Calu3 (cell line): ENCODE measurements around the gene REN. TPM values are rescaled to one million over a fixed set of nuclear protein-coding genes. Genes with fewer than 3 reads are reported as not detected.

Experiments
- BruUV-seq: library from RNA; stranded (reverse); fragments of 400-500 nt; replicated peaks from 2 replicates; lab custom pipeline; 2021; lab: Mats Ljungman, UMichigan
- CTCF ChIA-PET: fragments of 300-600 bp; sonication (Branson Sonifier 250); formaldehyde crosslinking; loops from one replicate; lab custom pipeline; 2022; ENCODE audit warnings: antibody characterized with exemption; lab: Charles Lee
- DNase-seq: peaks from one replicate; pipeline ENCODE4 v3.0.0; 2022
- H3K27ac Mint-ChIP-seq: one replicate; pipeline ENCODE4 v1.8.0; 2022; ENCODE audit warnings: mixed read lengths; ENCODE audit not compliant: unreplicated experiment
- H3K27me3 Mint-ChIP-seq: one replicate; pipeline ENCODE4 v1.8.0; 2022; ENCODE audit warnings: mixed read lengths; ENCODE audit not compliant: unreplicated experiment
- H3K36me3 Mint-ChIP-seq: one replicate; pipeline ENCODE4 v1.8.0; 2022; ENCODE audit warnings: mild to moderate bottlenecking, moderate library complexity, mixed read lengths; ENCODE audit not compliant: insufficient read depth, unreplicated experiment
- H3K4me1 Mint-ChIP-seq: one replicate; pipeline ENCODE4 v1.8.0; 2022; ENCODE audit warnings: mild to moderate bottlenecking, low read depth, mixed read lengths; ENCODE audit not compliant: unreplicated experiment
- H3K4me3 Mint-ChIP-seq: one replicate; pipeline ENCODE4 v1.8.0; 2022; ENCODE audit warnings: mild to moderate bottlenecking, low read depth, moderate library complexity, mixed read lengths; ENCODE audit not compliant: unreplicated experiment
- H3K9me3 Mint-ChIP-seq: one replicate; pipeline ENCODE4 v1.8.0; 2022; ENCODE audit warnings: low read depth, mixed read lengths; ENCODE audit not compliant: unreplicated experiment
- CTCF ChIP-seq: fragments of 200-600 bp; IDR thresholded peaks from one replicate; pipeline ENCODE4 v1.8.0; 2022; ENCODE audit warnings: antibody characterized with exemption; ENCODE audit not compliant: unreplicated experiment
- intact Hi-C: fragments of 100-400 bp; cut with micrococcal nuclease; formaldehyde crosslinking; loops from one replicate; pipeline ENCODE4 v1.10.0; 2022; ENCODE audit not compliant: unreplicated experiment
- total RNA-seq: library from RNA; stranded (reverse); gene quantifications from 2 replicates; pipeline ENCODE4 v1.2.3, GENCODE V29; 2022

Gene REN
- total RNA-seq, 1 experiment from 2014 or later: not detected

- no peak for DNase-seq
- no TSS peak for BruUV-seq
- CTCF ChIA-PET: no interaction called here
- peaks cover 57% of the 10 kb centered on the region for H3K27me3 Mint-ChIP-seq
- peaks cover 6% of the 10 kb centered on the region for H3K36me3 Mint-ChIP-seq
- H3K4me1 Mint-ChIP-seq: no peaks in the 10 kb centered on the region
- intact Hi-C loops: no loop called here
- no peaks in the 10 kb centered on the region for H3K9me3 Mint-ChIP-seq
- H3K4me3 Mint-ChIP-seq: no peak overlapping the region
- TF ChIP-seq CTCF: no peak
- H3K27ac Mint-ChIP-seq: no peak overlapping the region
Observed at GRCh38 chr1:204146309-204146708, 19.8 kb downstream of the REN start.

GRCh38 chr1:204145033-204145504 lies 21.1 kb downstream of the REN start:
- CTCF ChIA-PET: interaction anchor here (0.7 kb wide), 1 partner anchor 226 kb away, joined by 3 read pairs; no protein-coding TSS in a partner anchor
- Mint-ChIP-seq H3K36me3 (no peaks in the 10 kb centered on the region), H3K27ac (no peak overlapping the region), H3K4me1 (no peaks in the 10 kb centered on the region), H3K4me3 (no peak overlapping the region), H3K9me3 (no peaks in the 10 kb centered on the region), H3K27me3 (peaks cover 68% of the 10 kb centered on the region)
- no peak for TF ChIP-seq CTCF
- no peak for DNase-seq
- intact Hi-C loops: no loop called here
- BruUV-seq: no TSS peak

- intact Hi-C loops: no loop called here
- no peak for TF ChIP-seq CTCF
- Mint-ChIP-seq H3K9me3 (no peaks in the 10 kb centered on the region), H3K27ac (no peak overlapping the region), H3K36me3 (no peaks in the 10 kb centered on the region), H3K4me3 (no peak overlapping the region), H3K4me1 (peaks cover 8% of the 10 kb centered on the region), H3K27me3 (peaks cover 78% of the 10 kb centered on the region)
- BruUV-seq: no TSS peak
- CTCF ChIA-PET: interaction anchor here (0.7 kb wide), 1 partner anchor 444 kb away, joined by 6 read pairs; no protein-coding TSS in a partner anchor
- DNase-seq: no peak
Observed at GRCh38 chr1:204143276-204144041, 22.7 kb downstream of the REN start.

- no TSS peak for BruUV-seq
- CTCF ChIA-PET: no interaction called here
- peaks cover 85% of the 10 kb centered on the region for H3K27me3 Mint-ChIP-seq
Observed at GRCh38 chr1:204142032-204142974, 23.8 kb downstream of the REN start.

More at GRCh38 chr1:204142032-204142974, 23.8 kb downstream of the REN start:
- intact Hi-C loops: no loop called here
- Mint-ChIP-seq H3K36me3 (no peaks in the 10 kb centered on the region), H3K9me3 (no peaks in the 10 kb centered on the region), H3K4me1 (peaks cover 9% of the 10 kb centered on the region), H3K4me3 (no peak overlapping the region), H3K27ac (no peak overlapping the region)
- no peak for TF ChIP-seq CTCF
- no peak for DNase-seq
